Measurements from ENCODE around the gene ANO6.

ANO6 gene

DNA sequence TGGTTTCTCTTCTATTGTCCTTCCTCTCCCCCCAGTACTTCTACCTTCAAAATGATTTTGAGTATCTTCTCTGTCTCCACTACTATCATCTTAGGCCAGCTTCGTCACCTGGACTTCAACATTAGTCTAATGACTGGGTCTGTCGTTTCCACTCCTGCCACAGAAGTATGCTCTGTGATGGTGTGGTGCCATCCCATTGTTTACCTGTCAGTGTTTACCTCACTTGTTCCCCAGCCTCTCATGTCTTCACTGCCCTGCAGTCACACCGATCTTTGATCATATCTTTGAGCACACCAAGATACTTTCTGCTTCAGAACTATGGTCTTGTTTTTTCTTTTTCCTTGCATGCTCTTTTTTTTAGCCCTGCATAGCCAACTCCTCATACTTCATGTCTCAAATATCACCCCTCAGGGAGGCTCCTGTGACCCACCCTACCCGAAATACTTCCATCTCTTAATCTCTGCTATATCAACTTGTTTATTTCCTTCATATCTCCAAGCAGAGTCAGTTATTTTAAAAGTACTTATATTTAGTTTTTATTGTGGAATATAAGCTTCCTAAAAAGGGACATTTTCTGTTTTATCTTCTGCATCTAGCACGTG is 60.4 kb downstream of the ANO6 start:
- no peak for DNase-seq (ENCODE audit: low read depth in 2 of 2)

DNA sequence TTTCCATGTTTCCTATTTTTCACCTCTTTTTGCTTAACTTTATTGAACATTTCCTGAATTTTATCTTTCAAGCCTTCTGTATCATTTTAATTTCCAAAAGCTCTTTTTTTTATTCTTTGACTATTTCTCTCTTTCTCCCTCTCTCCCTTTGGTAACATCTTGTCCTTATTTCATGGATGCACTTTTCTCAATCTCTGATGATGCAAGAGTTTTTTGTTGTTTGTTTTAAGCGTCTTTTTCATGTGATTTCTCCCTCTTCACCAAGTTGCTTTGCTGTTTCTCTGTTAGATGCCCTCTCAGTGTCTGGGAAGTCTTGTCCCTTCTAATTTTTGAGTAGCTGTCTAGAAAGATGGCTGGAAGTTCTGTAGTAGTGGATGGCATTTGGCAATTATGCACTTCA is 62.6 kb downstream of the ANO6 start:
- no peak for DNase-seq (ENCODE audit: low read depth in 2 of 2)

- no peak for DNase-seq (ENCODE audit: low read depth in 2 of 2)
Measured at GRCh38 chr12:45279931-45280830, 64.3 kb downstream of the ANO6 start.

GRCh38 chr12:45281994-45282393 is 66.1 kb downstream of the ANO6 start:
- no peak for DNase-seq (ENCODE audit: low read depth in 2 of 2)

GRCh38 chr12:45282411-45282810 is 66.5 kb downstream of the ANO6 start:
- DNase-seq (ENCODE audit: low read depth in 2 of 2): no peak

DNA sequence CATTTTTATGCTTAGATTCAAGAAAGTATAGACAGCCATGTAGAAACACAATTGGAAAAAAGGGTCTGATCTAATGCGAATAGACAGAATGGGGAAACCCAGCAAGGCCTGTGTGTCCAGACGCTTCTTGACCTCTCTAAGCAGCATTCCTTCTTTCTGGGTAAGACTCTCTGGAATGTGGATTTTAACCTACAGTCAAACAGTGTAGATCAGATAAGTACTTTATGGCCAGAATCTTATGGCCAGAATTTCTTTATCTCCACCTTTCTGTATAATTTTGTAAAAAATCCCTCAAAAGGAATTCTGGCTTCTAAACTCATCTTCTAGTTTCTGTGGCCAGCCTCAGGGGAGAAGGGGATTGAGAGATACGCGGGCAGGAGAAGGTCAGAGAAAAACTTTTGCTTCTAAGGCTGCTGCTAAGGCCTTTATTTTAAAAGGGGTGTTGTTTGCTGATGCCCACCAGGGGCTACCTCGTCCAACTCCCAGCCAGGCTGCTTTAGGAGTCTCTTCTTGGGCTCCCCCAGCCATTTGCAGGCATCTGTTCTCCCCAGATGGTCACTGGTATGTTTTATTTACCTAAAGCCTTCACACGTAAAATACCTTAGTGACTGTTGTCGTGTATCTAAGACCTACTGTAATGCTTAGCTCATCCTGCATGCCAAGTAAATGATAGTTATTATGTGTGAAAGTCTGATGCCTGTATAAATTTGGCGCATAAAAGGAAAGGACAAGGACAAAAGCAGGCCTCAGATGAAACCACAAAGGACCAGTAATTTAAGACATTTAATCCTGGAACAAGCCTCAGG is 68.4 kb downstream of the ANO6 start:
- DNase-seq (ENCODE audit: low read depth in 2 of 2): peak in 1 of 2 experiments; percentile 29

DNA sequence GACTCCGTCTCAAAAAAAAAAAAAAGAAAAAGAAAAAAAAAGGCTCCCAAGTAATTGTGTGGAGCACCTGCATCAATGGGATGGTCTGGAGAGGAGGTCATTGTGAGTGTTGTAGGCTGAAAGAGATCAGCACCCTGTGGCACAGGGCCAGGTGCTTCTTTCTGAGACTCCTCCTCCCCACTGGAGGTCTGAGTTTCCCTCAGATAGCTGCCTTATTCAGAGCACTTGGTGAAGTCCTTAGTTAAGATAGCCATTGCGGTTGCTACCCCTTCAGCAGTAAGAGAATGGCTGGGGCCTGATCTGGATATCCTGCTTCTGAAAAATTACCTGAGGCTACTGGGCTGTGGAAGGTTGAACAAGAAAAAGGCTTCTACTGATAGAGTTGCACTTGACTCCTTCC is 69.8 kb downstream of the ANO6 start:
- no peak for DNase-seq (ENCODE audit: low read depth in 2 of 2)

DNA sequence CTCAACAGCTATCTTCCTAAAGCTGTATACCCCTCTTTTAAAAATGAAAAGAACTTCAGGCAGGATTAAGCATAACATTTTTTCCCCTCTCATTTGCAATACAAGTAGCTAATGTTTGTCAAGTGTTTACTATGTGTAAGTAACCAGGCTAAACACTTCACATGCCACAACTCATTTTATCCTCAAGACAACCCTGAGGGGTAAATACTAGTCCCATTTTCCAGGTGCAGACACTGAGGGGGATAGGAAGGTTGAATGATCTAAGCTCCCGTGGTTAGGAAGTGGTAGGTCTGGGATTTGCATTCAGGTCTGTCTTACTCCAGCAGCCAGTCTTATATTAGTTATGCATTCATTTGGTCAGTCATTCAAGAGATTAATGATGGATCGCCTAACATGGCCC is 70.7 kb downstream of the ANO6 start:
- no peak for DNase-seq (ENCODE audit: low read depth in 2 of 2)

- no peak for DNase-seq (ENCODE audit: low read depth in 2 of 2)
Measured at GRCh38 chr12:45289245-45290215, 73.6 kb downstream of the ANO6 start.

DNA sequence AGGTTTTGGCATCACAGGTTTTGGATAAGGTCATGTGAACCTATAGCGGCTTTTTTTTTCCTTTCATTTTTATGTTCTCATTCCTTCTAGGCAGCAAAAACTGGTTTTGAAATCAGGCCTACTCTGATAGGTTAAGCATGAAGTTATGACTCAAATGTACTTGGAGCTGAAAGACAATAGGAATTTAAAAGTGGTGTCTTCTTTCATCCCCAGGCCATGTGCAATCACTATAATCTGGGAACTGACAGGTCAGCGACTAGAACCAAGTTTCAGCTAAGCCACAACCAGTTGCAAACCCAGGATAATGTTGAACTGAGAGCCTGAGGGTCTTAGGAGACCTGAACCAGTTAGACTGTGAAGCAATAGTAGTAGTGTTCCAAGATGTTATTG is 74.3 kb downstream of the ANO6 start:
- DNase-seq (ENCODE audit: low read depth in 2 of 2): peak in 1 of 2 experiments; percentile 30

DNA sequence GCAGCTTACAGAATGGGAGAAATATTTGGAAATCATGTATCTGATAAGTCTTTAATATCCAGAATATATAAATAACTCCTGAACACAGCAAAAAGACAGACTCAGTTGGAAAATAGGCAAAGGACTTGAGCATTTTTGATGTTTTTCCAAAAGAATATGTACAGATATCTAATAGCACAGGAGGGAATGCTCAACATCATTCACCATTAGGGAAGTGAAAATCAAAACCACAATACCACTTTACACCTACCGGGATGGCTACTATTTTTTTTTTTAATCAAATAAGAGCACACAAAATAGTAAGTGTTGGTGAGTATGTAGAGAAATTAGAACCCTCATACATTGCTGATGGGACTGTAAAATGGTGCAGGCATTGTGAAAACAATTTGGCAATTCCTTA is 75.6 kb downstream of the ANO6 start:
- no peak for DNase-seq (ENCODE audit: low read depth in 2 of 2)

- DNase-seq (ENCODE audit: low read depth in 2 of 2): no peak
Measured at GRCh38 chr12:45292486-45293195, 76.7 kb downstream of the ANO6 start.

- DNase-seq (ENCODE audit: low read depth in 2 of 2): no peak
Measured at GRCh38 chr12:45294906-45295305, 79.0 kb downstream of the ANO6 start.

GRCh38 chr12:45296046-45296586 is 80.2 kb downstream of the ANO6 start:
- DNase-seq (ENCODE audit: low read depth in 2 of 2): no peak

DNA sequence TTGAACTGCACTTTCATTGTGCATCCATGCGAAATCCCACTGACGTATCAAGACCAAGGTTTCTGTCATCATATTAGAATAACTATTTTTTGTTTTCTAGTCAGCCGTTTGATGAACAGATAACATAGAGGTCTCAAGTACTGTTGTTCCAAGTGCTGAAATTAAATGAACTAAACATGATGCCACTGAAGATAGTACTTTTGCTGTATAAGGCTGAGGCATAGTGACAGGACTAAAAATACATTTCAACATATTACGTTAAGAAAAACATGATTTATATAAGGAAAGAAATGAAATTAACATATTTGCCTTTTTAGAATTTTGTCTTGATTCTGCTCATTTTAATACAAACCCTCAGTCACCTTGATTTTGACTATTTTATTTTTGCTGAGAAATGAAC is 82.2 kb downstream of the ANO6 start:
- DNase-seq (ENCODE audit: low read depth in 2 of 2): no peak

DNA sequence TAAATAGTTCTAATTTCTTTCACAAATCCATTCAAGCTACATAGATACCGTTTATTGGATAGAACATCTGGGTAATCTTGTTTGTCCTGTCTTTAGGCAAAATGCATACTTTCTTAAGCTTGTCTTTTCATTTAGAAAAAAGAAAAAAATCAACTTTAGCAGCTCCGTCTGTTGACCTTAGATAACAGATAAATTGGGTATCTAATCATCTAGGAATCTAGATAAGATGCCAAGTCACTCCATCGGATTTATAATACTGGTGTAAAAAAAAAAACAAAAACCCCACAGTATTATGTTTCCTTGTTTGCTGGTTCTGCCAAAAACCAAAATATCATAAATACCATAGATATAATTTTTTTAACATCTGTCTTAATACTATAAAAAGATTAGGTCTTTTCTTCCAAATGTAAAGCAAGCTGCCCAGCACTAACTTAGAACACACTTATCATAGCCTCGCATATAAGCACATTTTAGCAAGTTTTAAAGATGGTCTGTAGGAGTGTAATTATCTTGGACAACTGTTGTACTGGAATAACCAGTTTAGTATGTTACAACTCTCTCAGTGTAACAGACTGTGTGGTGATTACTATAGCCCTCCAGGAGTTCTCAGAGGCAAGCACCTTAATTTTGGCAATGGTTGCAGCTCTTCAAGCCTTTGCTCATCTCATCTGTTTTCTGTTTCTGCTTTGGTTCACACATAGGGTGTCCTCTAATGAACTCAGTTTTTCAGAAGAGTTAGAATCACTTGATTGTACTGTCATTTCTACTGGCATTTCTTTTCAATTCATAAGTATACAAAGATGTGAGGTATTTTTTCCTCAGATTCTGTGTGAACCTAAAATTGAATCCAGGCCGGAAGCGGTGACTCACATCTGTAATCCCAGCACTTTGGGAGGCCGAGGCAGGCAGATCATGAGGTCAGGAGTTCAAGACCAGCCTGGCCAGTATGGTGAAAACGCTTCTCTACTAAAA is 83.1 kb downstream of the ANO6 start:
- DNase-seq (ENCODE audit: low read depth in 2 of 2): peak; percentile 56 to 57

GRCh38 chr12:45302621-45303369 is 86.9 kb downstream of the ANO6 start:
- DNase-seq (ENCODE audit: low read depth in 2 of 2): no peak

DNA sequence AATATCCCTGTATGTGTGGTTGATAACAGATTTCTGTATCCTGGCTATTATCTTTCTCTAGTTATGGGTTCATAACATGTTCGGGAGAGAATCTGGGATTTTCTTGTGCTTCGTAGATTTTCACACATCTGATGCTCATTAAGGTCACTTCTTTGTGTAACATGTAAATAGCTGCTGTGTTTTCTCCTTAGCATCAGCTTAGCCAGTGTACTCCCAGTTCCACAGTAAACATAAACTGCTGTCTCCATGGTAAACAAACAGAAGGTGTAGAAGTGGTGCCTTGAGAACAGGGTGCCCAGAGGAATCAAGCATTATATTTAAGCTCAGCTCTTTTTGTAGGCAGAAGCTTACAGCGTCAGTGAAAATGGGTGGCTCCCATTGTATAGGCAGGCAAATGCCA is 88.0 kb downstream of the ANO6 start:
- DNase-seq (ENCODE audit: low read depth in 2 of 2): no peak
